ENCODE data around the gene DHX35.

DNA sequence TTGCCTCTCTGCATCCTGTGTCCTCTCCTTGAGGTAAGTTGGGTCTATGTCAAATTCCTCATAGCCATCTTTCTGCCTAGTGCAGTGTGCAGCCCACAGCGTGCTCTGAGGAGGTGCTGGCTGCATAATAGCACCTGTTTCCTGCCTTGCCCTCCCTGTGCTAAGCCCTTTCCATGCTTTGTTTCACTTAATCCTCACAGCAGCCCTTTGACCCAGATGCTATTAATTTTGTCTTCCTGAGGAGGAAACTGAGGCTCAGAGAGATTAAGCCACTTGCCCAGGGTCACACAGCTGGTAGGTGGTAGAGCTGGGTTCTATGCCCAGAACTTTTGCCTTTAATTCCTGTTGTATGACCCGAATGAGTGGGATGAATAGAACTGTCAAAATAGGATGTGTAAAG, 22.5 kb upstream of the DHX35 start:
- TF ChIP-seq EZH2 (IDR thresholded peaks at IDR 0.05; ENCODE audit: low read depth, unreplicated experiment): no peak
- TF ChIP-seq, protein P1, sequence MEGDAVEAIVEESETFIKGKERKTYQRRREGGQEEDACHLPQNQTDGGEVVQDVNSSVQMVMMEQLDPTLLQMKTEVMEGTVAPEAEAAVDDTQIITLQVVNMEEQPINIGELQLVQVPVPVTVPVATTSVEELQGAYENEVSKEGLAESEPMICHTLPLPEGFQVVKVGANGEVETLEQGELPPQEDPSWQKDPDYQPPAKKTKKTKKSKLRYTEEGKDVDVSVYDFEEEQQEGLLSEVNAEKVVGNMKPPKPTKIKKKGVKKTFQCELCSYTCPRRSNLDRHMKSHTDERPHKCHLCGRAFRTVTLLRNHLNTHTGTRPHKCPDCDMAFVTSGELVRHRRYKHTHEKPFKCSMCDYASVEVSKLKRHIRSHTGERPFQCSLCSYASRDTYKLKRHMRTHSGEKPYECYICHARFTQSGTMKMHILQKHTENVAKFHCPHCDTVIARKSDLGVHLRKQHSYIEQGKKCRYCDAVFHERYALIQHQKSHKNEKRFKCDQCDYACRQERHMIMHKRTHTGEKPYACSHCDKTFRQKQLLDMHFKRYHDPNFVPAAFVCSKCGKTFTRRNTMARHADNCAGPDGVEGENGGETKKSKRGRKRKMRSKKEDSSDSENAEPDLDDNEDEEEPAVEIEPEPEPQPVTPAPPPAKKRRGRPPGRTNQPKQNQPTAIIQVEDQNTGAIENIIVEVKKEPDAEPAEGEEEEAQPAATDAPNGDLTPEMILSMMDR (conservative IDR thresholded peaks at IDR 0.05; ENCODE audit: low read depth in 2 of 2): no peak
